Thymus (tissue), 11 donors: Measurements from ENCODE around the gene GAS2L2. TPM values are rescaled to one million over a fixed set of nuclear protein-coding genes. Genes with fewer than 3 reads are reported as not detected.

Source experiments
- DNase-seq, 9 donors: peaks; one replicate each; pipeline ENCODE4 v3.0.0-alpha.2; 2013; ENCODE audit warnings: low spot score in 9 of 9, low read depth in 6 of 9, missing footprints in 1 of 9
- H3K27ac ChIP-seq, 2 donors: one replicate each; pipeline ENCODE4 v1.5.1; 2013; ENCODE audit warnings: control low read depth in 1 of 2, low read depth in 1 of 2, low read length in 1 of 2, mild to moderate bottlenecking in 1 of 2, moderate library complexity in 1 of 2
- H3K27me3 ChIP-seq, 2 donors: one replicate each; pipeline ENCODE4 v1.5.1; 2013; ENCODE audit warnings: low read length in 1 of 2; ENCODE audit not compliant: control insufficient read depth in 2 of 2, insufficient read depth in 1 of 2
- H3K36me3 ChIP-seq, 2 donors: one replicate each; pipeline ENCODE4 v1.5.1; 2013; ENCODE audit warnings: low read length in 1 of 2, mild to moderate bottlenecking in 1 of 2, moderate library complexity in 1 of 2; ENCODE audit not compliant: control insufficient read depth in 2 of 2, insufficient read depth in 2 of 2
- H3K4me1 ChIP-seq, 2 donors: one replicate each; pipeline ENCODE4 v1.5.1; 2013; ENCODE audit warnings: low read length in 2 of 2; ENCODE audit not compliant: control insufficient read depth in 2 of 2, insufficient read depth in 2 of 2
- H3K4me3 ChIP-seq, 2 donors: one replicate each; pipeline ENCODE4 v1.5.1; 2013; ENCODE audit warnings: low read length in 2 of 2, control low read depth in 1 of 2, mild to moderate bottlenecking in 1 of 2
- H3K9me3 ChIP-seq, 2 donors: one replicate each; pipeline ENCODE4 v1.5.1; 2013; ENCODE audit warnings: low read length in 1 of 2, mild to moderate bottlenecking in 1 of 2; ENCODE audit not compliant: control insufficient read depth in 2 of 2, insufficient read depth in 1 of 2
- WGBS: extraction: QIAGEN DNeasy Blood & Tissue Kit; methylation state at CpG from one replicate; pipeline ENCODE4 v1.1.7; 2013; 5-methylcytosine and 5-hydroxymethylcytosine counted together
- polyA plus RNA-seq: library from polyadenylated mRNA; stranded (reverse); fragments of 200-250 nt; gene quantifications from one replicate; pipeline ENCODE4 v1.2.3, GENCODE V29; 2013
- total RNA-seq: library from RNA; stranded (reverse); fragments of 120-200 nt; gene quantifications from one replicate; pipeline ENCODE4 v1.2.4, GENCODE V29; 2013
- donor health status: healthy.

Gene GAS2L2
- total and polyA plus RNA-seq, 2 donors = 0.21 TPM; not detected in 1

DNA sequence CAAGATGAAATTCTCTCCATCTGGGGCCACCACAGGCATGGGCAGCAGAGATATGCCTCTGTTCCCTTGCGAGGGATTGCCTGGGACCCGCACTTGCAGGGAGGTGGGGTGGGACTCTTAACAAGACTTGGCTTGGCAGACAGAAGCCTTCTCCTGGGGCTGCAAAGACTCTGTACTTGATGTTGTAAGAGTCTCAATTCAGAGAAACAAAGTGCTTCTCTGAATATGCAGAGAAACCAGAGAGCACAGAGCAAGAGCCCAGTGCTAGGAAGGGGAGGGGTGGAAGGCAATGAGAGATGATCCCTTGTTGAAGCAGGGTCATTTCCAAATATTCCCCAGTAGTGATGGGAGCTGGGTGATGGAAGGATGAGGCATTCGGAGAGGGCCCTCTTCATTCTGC is 40.2 kb upstream of the GAS2L2 start:
- H3K27me3 ChIP-seq = peaks cover 31 to 65% of the 10 kb centered on the region in 2 donors
- H3K4me1 ChIP-seq = peaks cover 7 to 8% of the 10 kb centered on the region in 2 donors
- WGBS = 94% methylated on average over 3 of the region's 3 CpGs
- no peak overlapping the region for H3K27ac ChIP-seq
- H3K36me3 ChIP-seq = no peaks in the 10 kb centered on the region
- no peak overlapping the region for H3K4me3 ChIP-seq
- no peaks in the 10 kb centered on the region for H3K9me3 ChIP-seq
- DNase-seq = no peak

DNA sequence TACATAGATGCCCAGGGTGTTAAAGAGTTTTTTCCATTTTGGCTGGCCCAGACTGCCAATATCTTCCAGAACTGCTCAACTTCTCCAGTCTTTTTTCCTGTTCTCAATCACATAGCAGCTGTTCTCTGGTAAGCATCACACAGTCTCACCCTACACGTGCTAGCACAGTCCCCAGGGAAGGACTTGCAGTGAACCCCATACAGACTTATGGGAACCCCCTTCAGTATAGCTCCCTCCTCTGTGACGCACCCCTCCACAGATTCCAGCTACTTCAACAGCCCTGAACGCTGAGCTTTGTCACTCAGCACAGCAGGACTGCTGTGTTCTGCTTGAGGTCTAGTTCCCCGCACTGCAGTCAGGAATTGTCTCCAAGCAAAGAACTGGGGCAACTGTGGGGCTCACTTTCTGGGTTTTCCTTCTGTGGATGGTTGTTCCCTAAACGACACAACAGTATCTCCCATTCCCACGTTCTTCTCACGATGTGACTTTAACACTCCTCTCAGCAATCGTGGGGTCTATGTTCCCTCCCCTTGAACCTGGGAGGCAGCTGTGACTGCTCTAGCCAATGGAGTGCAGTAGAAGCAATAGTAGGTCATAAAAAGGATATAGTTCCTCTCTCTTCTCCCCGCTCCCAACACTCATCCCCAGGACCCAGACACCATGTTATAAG is 38.8 kb upstream of the GAS2L2 start:
- WGBS = 92% methylated on average over 9 of the region's 9 CpGs
- H3K4me1 ChIP-seq = peaks cover 7 to 8% of the 10 kb centered on the region in 2 donors
- H3K9me3 ChIP-seq = no peaks in the 10 kb centered on the region
- H3K27ac ChIP-seq = no peak overlapping the region
- H3K4me3 ChIP-seq = no peak overlapping the region
- peaks cover 30 to 51% of the 10 kb centered on the region in 2 donors for H3K27me3 ChIP-seq
- no peak for DNase-seq
- no peaks in the 10 kb centered on the region for H3K36me3 ChIP-seq

DNA sequence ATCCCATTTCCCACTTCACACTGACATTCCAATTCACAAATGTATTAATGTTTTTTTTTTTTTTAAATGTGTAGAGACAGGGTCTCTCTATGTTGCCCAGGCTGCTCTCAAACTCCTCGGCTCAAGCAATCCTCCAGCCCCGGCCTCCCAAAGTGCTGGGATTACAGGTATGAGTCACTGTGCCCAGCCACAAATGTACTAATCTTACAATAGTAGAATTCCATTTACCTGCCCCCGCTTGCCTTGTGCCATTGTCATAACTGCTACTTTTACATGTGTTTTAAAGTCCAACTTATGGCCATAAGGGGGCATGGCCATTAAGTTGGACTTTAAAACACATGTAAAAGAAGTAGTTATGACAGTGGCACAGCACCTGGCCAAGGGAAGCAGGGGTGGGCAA is 37.8 kb upstream of the GAS2L2 start:
- 96% methylated on average over 3 of the region's 3 CpGs for whole genome bisulfite sequencing
- no peaks in the 10 kb centered on the region for H3K36me3 ChIP-seq
- no peak for DNase-seq
- H3K27me3 ChIP-seq = peaks cover 25 to 42% of the 10 kb centered on the region in 2 donors
- no peak overlapping the region for H3K27ac ChIP-seq
- no peaks in the 10 kb centered on the region for H3K9me3 ChIP-seq
- H3K4me1 ChIP-seq = peaks cover 7 to 8% of the 10 kb centered on the region in 2 donors
- H3K4me3 ChIP-seq = no peak overlapping the region

DNA sequence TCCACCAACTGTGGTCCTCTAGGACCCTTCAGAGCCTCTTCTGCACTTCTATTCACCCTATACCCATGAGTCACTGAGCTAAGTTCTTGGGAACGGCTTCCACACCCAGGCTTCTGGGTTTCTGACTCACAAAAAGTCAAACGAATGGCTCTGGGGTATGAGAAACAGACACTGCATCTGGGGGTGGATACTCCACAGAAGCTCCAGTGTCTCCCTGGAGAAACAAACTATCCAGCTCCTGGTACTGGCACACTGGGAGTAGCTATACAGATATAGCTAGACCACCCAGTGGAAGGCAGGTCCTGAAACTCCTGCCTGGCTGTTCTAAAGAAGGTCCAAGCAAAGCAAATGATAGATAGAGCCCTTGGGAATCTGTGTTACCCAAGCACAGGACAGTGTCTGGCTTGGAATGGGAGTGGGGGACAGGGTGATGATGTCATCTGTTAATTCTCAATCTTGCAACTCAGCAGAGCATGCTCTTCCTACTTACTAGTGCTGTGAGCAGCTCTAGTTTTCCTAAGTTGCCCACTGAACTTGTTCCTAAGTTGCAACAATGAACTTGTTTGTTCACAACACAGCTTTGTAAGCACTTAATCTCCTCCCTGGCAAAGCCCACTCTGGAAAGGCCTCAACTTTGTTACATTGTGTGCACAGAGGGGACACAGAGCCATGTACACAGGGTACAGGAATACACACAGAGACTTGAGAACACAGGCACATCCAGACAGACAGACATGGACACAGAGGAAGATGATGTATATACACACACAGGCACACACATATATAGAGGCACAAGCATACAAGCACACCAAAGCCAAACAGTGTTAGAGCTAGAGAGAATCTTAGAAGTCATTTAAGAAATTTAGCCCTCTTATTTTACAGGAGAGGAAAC is 35.7 kb upstream of the GAS2L2 start:
- DNase-seq = no peak

DNA sequence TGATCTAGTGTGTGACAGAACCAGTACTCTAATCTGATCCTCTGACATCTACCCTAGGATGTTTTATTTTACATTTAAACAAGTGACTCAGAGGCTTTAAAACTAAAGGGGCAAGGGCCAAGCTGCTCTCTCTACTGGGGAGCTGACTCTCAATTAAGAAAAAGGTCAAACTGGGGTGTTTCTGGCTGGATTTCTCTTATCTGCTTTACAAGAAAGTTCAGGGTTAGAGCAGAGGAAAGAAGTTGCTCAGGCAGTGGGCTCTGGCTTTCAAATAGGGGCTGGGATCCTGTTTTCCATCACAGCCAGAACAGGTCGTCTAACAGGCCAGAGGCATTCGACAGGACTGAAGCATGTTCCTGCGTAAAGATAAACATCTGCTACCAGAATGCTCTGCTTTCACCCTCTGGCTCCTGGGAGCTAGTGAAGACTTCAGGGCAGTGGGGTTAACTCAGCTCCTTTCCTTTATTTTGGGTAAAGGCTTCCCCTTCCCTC is 33.9 kb upstream of the GAS2L2 start:
- H3K4me3 ChIP-seq = no peak overlapping the region
- no peaks in the 10 kb centered on the region for H3K9me3 ChIP-seq
- DNase-seq = no peak
- peaks cover 0 to 3% of the 10 kb centered on the region in 2 donors for H3K4me1 ChIP-seq
- H3K27ac ChIP-seq = no peak overlapping the region
- H3K36me3 ChIP-seq = no peaks in the 10 kb centered on the region
- WGBS = 79% methylated on average over 3 of the region's 3 CpGs
- H3K27me3 ChIP-seq = peaks cover 0 to 8% of the 10 kb centered on the region in 2 donors

More for the DNA sequence above, 35.7 kb upstream of the GAS2L2 start:
- Histone ChIP-seq H3K27me3 (peaks cover 9 to 20% of the 10 kb centered on the region in 2 donors), H3K4me3 (no peak overlapping the region), H3K36me3 (no peaks in the 10 kb centered on the region), H3K4me1 (peaks cover 0 to 3% of the 10 kb centered on the region in 2 donors), H3K9me3 (no peaks in the 10 kb centered on the region), H3K27ac (no peak overlapping the region)
- WGBS = 86% methylated on average over 2 of the region's 2 CpGs

DNA sequence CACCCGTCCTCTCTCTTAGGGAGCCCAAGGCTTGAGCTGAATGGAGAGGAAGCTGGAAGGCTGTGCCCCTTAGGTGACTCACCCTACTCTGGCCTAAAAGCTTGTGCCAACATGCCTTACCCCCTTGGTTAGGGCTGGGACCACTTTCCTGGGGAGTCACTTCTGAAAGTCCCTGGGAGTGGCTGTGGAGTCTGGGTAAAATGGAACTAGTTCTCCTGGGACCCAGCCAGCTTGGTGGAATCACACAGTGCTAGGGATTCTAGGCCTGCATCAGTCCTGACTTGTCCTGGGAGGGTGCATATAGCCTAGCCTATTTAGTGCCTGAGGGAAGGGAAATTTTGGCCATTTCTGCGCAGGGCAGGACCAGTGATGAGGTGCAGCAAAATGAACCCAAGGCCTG is 31.9 kb upstream of the GAS2L2 start:
- Histone ChIP-seq H3K36me3 (no peaks in the 10 kb centered on the region), H3K27me3 (peaks cover 0 to 4% of the 10 kb centered on the region in 2 donors), H3K4me1 (peaks cover 0 to 3% of the 10 kb centered on the region in 2 donors), H3K27ac (no peak overlapping the region), H3K9me3 (no peaks in the 10 kb centered on the region), H3K4me3 (no peak overlapping the region)
- 92% methylated on average over 2 of the region's 2 CpGs for WGBS
- no peak for DNase-seq

DNA sequence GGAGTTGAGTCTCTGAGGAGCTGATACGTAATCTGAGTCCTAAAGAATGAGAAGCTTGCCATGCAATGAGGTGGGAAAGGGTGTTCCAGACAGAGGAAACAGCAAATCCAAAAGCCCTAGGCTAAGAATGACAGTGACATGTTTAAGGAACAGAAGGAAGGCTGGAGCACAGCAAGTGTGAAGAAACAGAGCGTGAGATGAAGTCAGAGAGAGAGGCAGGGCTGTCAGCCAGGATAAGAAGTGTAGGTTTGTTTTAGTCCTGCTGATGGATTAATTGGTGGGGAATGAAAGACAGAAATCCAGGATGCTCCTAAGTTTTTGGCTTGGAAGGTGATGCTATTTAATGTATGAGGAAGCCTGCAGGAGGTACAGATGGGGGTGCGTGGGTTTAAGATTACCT is 27.9 kb upstream of the GAS2L2 start:
- peaks cover 0 to 3% of the 10 kb centered on the region in 2 donors for H3K4me1 ChIP-seq
- WGBS = 94% methylated on average over 3 of the region's 3 CpGs
- no peaks in the 10 kb centered on the region for H3K27me3 ChIP-seq
- no peak overlapping the region for H3K27ac ChIP-seq
- no peak for DNase-seq
- H3K36me3 ChIP-seq = no peaks in the 10 kb centered on the region
- no peaks in the 10 kb centered on the region for H3K9me3 ChIP-seq
- H3K4me3 ChIP-seq = no peak overlapping the region

DNA sequence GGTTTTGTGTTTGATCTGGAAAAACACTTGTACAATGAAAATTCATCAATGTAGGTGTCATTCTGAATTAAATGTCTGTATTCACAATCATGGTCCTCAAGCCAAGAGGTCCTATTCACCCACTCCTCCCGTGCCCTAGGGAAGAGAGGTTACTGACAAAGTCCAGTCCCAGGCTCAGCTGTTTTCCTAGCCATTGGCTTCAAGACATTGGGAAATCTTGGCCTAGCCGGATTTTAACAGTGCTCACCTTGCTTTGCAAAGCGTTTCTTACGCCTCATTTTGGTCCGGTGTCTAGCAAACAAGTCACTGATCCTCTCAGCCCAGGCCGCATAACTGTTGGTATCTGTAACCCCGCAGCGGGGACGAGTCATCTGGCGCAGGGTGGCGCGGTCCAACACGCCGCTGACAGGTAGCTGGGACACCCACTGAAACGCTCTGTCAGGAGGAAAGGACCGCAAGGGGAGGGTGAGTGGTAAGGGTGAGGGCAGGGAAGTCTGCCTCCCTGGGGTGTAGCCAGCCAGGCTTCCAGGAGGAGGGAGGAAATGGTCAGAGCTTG is 25.7 kb upstream of the GAS2L2 start:
- H3K9me3 ChIP-seq = no peaks in the 10 kb centered on the region
- H3K36me3 ChIP-seq = no peaks in the 10 kb centered on the region
- H3K4me3 ChIP-seq = no peak overlapping the region
- DNase-seq = no peak
- 98% methylated on average over 16 of the region's 16 CpGs for WGBS
- peaks cover under 1 to 8% of the 10 kb centered on the region in 2 donors for H3K4me1 ChIP-seq
- H3K27ac ChIP-seq = no peak overlapping the region
- H3K27me3 ChIP-seq = no peaks in the 10 kb centered on the region

DNA sequence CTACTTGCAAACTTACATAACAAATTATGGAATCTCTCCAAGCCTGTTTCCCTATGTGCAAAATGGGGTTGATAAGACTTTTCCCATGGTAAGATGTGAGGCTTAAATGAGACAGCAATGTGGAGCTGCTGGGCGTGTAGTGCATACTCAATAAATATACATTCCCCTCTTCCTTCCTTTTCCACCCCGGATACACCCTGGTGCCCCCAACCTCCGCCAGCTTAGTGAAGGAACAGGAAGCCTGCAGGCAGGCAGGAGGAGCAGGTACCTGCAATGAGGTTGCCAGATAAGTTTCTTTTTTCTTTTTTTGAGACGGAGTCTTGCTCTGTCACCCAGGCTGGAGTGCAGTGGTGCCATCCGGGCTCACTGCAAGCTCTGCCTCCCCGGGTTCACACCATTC is 22.5 kb upstream of the GAS2L2 start:
- 38% methylated on average over 6 of the region's 6 CpGs for WGBS
- no peaks in the 10 kb centered on the region for H3K9me3 ChIP-seq
- peaks cover 0 to 2% of the 10 kb centered on the region in 2 donors for H3K27me3 ChIP-seq
- H3K4me3 ChIP-seq = no peak overlapping the region
- DNase-seq = no peak
- H3K36me3 ChIP-seq = no peaks in the 10 kb centered on the region
- no peak overlapping the region for H3K27ac ChIP-seq
- peaks cover 9 to 20% of the 10 kb centered on the region in 2 donors for H3K4me1 ChIP-seq
